Heart left ventricle (tissue), 16 donors: ENCODE data around the gene HOXB8. TPM values are rescaled to one million over a fixed set of nuclear protein-coding genes. Genes with fewer than 3 reads are reported as not detected.

Experiments used
- ATAC-seq, 4 donors: fragments of 200-7000 bp; cut with Tn5 transposase; one replicate each; pipeline ENCODE4 v1.9.1; 2020 to 2022; ENCODE audit warnings: moderate library complexity in 4 of 4, mild to moderate bottlenecking in 3 of 4, moderate number of reproducible peaks in 1 of 4
- DNase-seq, 5 donors: peaks; one replicate each; pipeline ENCODE4 v3.0.0-alpha.2; 2020
- H3K27ac ChIP-seq, 12 donors: fragments of 200-600 bp; sonication (generic) in 4 of 12; one replicate each; pipeline versions ENCODE4 v1.5.0 to v1.8.0; 2016 to 2022; ENCODE audit warnings: mild to moderate bottlenecking in 2 of 12
- H3K27me3 ChIP-seq, 9 donors: fragments of 200-600 bp; sonication (generic) in 2 of 9; one replicate each; pipeline versions ENCODE4 v1.5.1 to v1.8.0; 2016 to 2022; ENCODE audit warnings: mild to moderate bottlenecking in 3 of 9
- H3K36me3 ChIP-seq, 9 donors: fragments of 200-600 bp; sonication (generic) in 2 of 9; one replicate each; pipeline versions ENCODE4 v1.5.0 to v1.8.0; 2018 to 2022; ENCODE audit warnings: mild to moderate bottlenecking in 2 of 9
- H3K4me1 ChIP-seq, 12 donors: fragments of 200-600 bp; sonication (generic) in 4 of 12; one replicate each; pipeline versions ENCODE4 v1.5.0 to v1.8.0; 2016 to 2022; ENCODE audit warnings: mild to moderate bottlenecking in 3 of 12
- H3K4me3 ChIP-seq, 12 donors: fragments of 200-600 bp; sonication (generic) in 4 of 12; one replicate each; pipeline versions ENCODE4 v1.5.0 to v1.8.0; 2017 to 2022; ENCODE audit warnings: mild to moderate bottlenecking in 9 of 12, moderate library complexity in 4 of 12
- H3K9me3 ChIP-seq, 12 donors: fragments of 200-600 bp; sonication (generic) in 4 of 12; one replicate each; pipeline versions ENCODE4 v1.5.0 to v1.8.0; 2016 to 2022; ENCODE audit warnings: mild to moderate bottlenecking in 1 of 12
- POLR2A ChIP-seq, 2 donors: fragments of 450-650 bp; IDR thresholded peaks; one replicate each; pipeline ENCODE4 v1.6.1; 2017; ENCODE audit warnings: antibody characterized with exemption in 2 of 2, mild to moderate bottlenecking in 2 of 2, moderate library complexity in 2 of 2
- WGBS, 4 donors: extraction: QIAGEN DNeasy Blood & Tissue Kit in 2 of 4; methylation state at CpG; one replicate each; pipeline versions ENCODE4 v1.1.5 to v1.1.7; 2013 to 2018; 5-methylcytosine and 5-hydroxymethylcytosine counted together
- intact Hi-C, 10 donors: fragments of 100-400 bp; cut with DNase I; formaldehyde crosslinking; loops; one replicate each; pipeline versions ENCODE4 v1.11.1 to v1.14.2; 2022
- polyA plus RNA-seq, 2 donors: library from polyadenylated mRNA; stranded (reverse); fragments of 200-250 nt; gene quantifications; one replicate each; pipeline ENCODE4 v1.2.3, GENCODE V29; 2013
- total RNA-seq, 9 donors: library from RNA; depleted of rRNA in 2 of 9; stranded (reverse); fragments of >200 nt in 2 of 9; fragmentation: NEBNext Ultra II Directional in 3 of 9; extraction: Animal tissue kit (Norgen Biotek cat#: 25700) in 3 of 9; gene quantifications; one replicate each; pipeline versions ENCODE4 v1.1.0 to v1.2.4, GENCODE V29; 2016 to 2023
- TF ChIP-seq, protein P1 (sequence below), 12 donors: fragments of 200-600 bp; sonication (generic) in 4 of 12; IDR thresholded peaks; one replicate each; pipeline versions ENCODE4 v1.5.0 to v1.8.0; 2018 to 2022; ENCODE audit warnings: antibody characterized with exemption in 12 of 12, mild to moderate bottlenecking in 5 of 12
- donor health status: ischemic (EF 13 %, LVEDD 7.1; RV severe dilation, severe dysfunction).
- donor health status: healthy with polysubstance abuse.
- donor health status: DM: no; HTN: yes; CAD: no.
- donor health status: DM: no; HTN: no; CAD: no.
- donor health status: ischemic (EF 25% LVEDD 6.9; RV normal size, moderate dysfunction).
- donor health status: ischemic (EF 25% LVEDD 5.7; RV mildly dilated, moderate dysfunction).
- donor health status: healthy.
- donor health status: DM: yes; HTN: yes; CAD: no.
- donor health status: ischemic (EF 35%, LVEDD 5.7; RV mildly dilated, moderate dysfunction).
- donor health status: nonischemic (EF 11% LVEDD 7.7; RV severe dilation, severe dysfunction).
- donor health status: DM: yes; HTN: yes; CAD: no.
- donor health status: PGD.
- donor health status: ischemic (EF 29% LVEDD 5.4; RV normal size, mild dysfunction).
- donor health status: nonischemic (EF 23%, LVEDD 6.1; RV moderate dilation, normal function).

The HOXB8 gene
- total and polyA plus RNA-seq, 11 donors: not detected

DNA sequence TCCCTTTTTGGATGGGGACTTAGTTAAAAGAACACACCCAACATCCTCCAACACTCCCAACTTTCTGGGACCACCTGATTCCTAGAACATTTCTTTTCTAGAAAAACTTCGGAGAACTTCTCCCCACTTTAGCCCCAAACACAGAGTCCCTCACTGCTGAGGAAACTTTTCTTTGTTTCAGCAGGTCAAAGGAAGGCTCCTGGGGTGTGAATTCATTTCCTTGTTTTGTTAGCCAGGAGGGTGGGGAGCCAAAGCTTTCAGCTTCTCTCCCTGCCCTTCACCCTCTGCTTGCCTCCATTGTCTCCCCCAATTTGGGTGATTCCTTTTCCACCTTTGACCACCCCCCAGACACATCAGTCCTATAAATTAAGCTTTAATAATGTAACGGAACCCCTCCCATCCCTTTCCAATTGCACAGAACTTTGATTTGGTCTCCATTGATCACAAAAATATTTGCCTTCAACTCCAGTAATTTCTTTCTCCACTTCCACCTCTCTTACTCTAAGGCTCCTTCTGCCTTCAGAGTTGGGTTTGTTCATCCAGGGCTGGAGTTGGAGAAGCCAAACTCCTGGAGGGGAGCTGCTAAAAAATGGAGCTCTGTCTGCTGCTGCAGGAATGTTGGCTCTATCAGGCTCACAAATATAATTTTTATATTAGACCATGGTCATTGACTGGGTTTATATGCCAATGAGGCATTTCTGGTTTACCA, 47.3 kb downstream of the HOXB8 start:
- WGBS, 4 donors: 29 to 49% (median 46%) methylated on average over 2 of the region's 2 CpGs
- Histone ChIP-seq H3K9me3 (no peaks in the 10 kb centered on the region), H3K4me3 (peak overlapping the region in 1 of 12 donors; percentile 24), H3K4me1 (peaks cover 0 to 43% (median 0%) of the 10 kb centered on the region in 12 donors), H3K27ac (peak overlapping the region in 9 of 12 donors; percentile 23 to 97 (median 60)), H3K36me3 (no peaks in the 10 kb centered on the region), H3K27me3 (peaks cover 12 to 100% (median 93%) of the 10 kb centered on the region in 9 donors)
- DNase-seq (no peak), ATAC-seq (peak in 1 of 4 donors; percentile 52)
- TF ChIP-seq, protein P1, sequence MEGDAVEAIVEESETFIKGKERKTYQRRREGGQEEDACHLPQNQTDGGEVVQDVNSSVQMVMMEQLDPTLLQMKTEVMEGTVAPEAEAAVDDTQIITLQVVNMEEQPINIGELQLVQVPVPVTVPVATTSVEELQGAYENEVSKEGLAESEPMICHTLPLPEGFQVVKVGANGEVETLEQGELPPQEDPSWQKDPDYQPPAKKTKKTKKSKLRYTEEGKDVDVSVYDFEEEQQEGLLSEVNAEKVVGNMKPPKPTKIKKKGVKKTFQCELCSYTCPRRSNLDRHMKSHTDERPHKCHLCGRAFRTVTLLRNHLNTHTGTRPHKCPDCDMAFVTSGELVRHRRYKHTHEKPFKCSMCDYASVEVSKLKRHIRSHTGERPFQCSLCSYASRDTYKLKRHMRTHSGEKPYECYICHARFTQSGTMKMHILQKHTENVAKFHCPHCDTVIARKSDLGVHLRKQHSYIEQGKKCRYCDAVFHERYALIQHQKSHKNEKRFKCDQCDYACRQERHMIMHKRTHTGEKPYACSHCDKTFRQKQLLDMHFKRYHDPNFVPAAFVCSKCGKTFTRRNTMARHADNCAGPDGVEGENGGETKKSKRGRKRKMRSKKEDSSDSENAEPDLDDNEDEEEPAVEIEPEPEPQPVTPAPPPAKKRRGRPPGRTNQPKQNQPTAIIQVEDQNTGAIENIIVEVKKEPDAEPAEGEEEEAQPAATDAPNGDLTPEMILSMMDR (IDR thresholded peaks at IDR 0.05): no peak
- no peak for TF ChIP-seq POLR2A (IDR thresholded peaks at IDR 0.05)
- intact Hi-C loops: no loop called here

GRCh38 chr17:48567209-48567608, 47.9 kb downstream of the HOXB8 start:
- H3K4me3 ChIP-seq: no peak overlapping the region
- no peaks in the 10 kb centered on the region for H3K9me3 ChIP-seq
- peaks cover 18 to 100% (median 87%) of the 10 kb centered on the region in 9 donors for H3K27me3 ChIP-seq
- no peak for DNase-seq
- no peak for ATAC-seq
- H3K4me1 ChIP-seq: peaks cover 0 to 43% (median 0%) of the 10 kb centered on the region in 12 donors
- peak overlapping the region in 8 of 12 donors; percentile 38 to 97 (median 66) for H3K27ac ChIP-seq
- intact Hi-C loops: no loop called here
- 40 to 56% (median 44%) methylated on average over 6 of the region's 6 CpGs for WGBS, 4 donors
- TF ChIP-seq POLR2A (IDR thresholded peaks at IDR 0.05): no peak
- TF ChIP-seq, protein P1 (IDR thresholded peaks at IDR 0.05): no peak
- no peaks in the 10 kb centered on the region for H3K36me3 ChIP-seq

GRCh38 chr17:48566717-48567116, 48.4 kb downstream of the HOXB8 start:
- no peak for TF ChIP-seq POLR2A (IDR thresholded peaks at IDR 0.05)
- TF ChIP-seq, protein P1 (IDR thresholded peaks at IDR 0.05): no peak
- Histone ChIP-seq H3K27ac (peak overlapping the region in 8 of 12 donors; percentile 38 to 97 (median 66)), H3K36me3 (no peaks in the 10 kb centered on the region), H3K9me3 (no peaks in the 10 kb centered on the region), H3K4me1 (peaks cover 0 to 43% (median 0%) of the 10 kb centered on the region in 12 donors), H3K27me3 (peaks cover 18 to 99% (median 82%) of the 10 kb centered on the region in 9 donors), H3K4me3 (no peak overlapping the region)
- 37 to 60% (median 43%) methylated on average over 2 of the region's 2 CpGs for WGBS, 4 donors
- intact Hi-C loops: no loop called here
- no peak for ATAC-seq
- DNase-seq: no peak

- intact Hi-C loops: loop anchor here in 1 of 10 donors (2.0 kb wide), 1 partner anchor 13 kb away; the partner anchor contains the start of gene HOXB4
- Histone ChIP-seq H3K9me3 (no peaks in the 10 kb centered on the region), H3K27ac (peak overlapping the region in 6 of 12 donors; percentile 43 to 97 (median 74)), H3K4me1 (peaks cover 0 to 46% (median 0%) of the 10 kb centered on the region in 12 donors), H3K36me3 (no peaks in the 10 kb centered on the region), H3K4me3 (no peak overlapping the region), H3K27me3 (peaks cover 18 to 98% (median 78%) of the 10 kb centered on the region in 9 donors)
- TF ChIP-seq, protein P1 (IDR thresholded peaks at IDR 0.05): no peak
- TF ChIP-seq POLR2A (IDR thresholded peaks at IDR 0.05): no peak
- 34 to 63% (median 50%) methylated on average over 4 of the region's 4 CpGs for WGBS, 4 donors
- ATAC-seq: no peak
- DNase-seq: no peak
Observed at GRCh38 chr17:48565925-48566710, 49.0 kb downstream of the HOXB8 start.
